Measurements from ENCODE around the gene CACNA1C. TPM values are rescaled to one million over a fixed set of nuclear protein-coding genes. Genes with fewer than 3 reads are reported as not detected.
A peak's percentile ranks its signal among the peaks of the same experiment; 100 is the strongest.

The CACNA1C gene
- total RNA-seq, 1 donor from 2014 or later: 20.0 TPM

GRCh38 chr12:2393016-2393415, 340.2 kb downstream of the CACNA1C start:
- FAIRE-seq: no peak
- no peak for DNase-seq (ENCODE audit: low spot score in 2 of 2)

- FAIRE-seq: no peak
- DNase-seq (ENCODE audit: low spot score in 2 of 2): no peak
Measured at GRCh38 chr12:2393996-2394395, 341.2 kb downstream of the CACNA1C start.

GRCh38 chr12:2395354-2395977, 342.7 kb downstream of the CACNA1C start:
- no peak for FAIRE-seq

GRCh38 chr12:2396448-2396871, 343.7 kb downstream of the CACNA1C start:
- DNase-seq (ENCODE audit: low spot score in 2 of 2) (no peak), FAIRE-seq (no peak)

More at GRCh38 chr12:2395354-2395977, 342.7 kb downstream of the CACNA1C start:
- peak in 1 of 2 donors; percentile 33 for DNase-seq (ENCODE audit: low spot score in 2 of 2)

- FAIRE-seq (no peak), DNase-seq (ENCODE audit: low spot score in 2 of 2) (no peak)
Measured at GRCh38 chr12:2397356-2398045, 344.7 kb downstream of the CACNA1C start.

GRCh38 chr12:2401040-2401439, 348.3 kb downstream of the CACNA1C start:
- FAIRE-seq: no peak
- no peak for DNase-seq (ENCODE audit: low spot score in 2 of 2)

GRCh38 chr12:2402073-2402579, 349.3 kb downstream of the CACNA1C start:
- FAIRE-seq: no peak
- DNase-seq (ENCODE audit: low spot score in 2 of 2): no peak

GRCh38 chr12:2403221-2403976, 350.6 kb downstream of the CACNA1C start:
- FAIRE-seq: no peak
- DNase-seq (ENCODE audit: low spot score in 2 of 2): no peak

GRCh38 chr12:2405039-2405438, 352.3 kb downstream of the CACNA1C start:
- FAIRE-seq: no peak
- no peak for DNase-seq (ENCODE audit: low spot score in 2 of 2)

- DNase-seq (ENCODE audit: low spot score in 2 of 2) (no peak), FAIRE-seq (no peak)
Measured at GRCh38 chr12:2406903-2407302, 354.1 kb downstream of the CACNA1C start.

GRCh38 chr12:2408262-2408661, 355.5 kb downstream of the CACNA1C start:
- FAIRE-seq (no peak), DNase-seq (ENCODE audit: low spot score in 2 of 2) (no peak)

GRCh38 chr12:2409656-2410265, 357.0 kb downstream of the CACNA1C start:
- DNase-seq (ENCODE audit: low spot score in 2 of 2) (no peak), FAIRE-seq (no peak)

GRCh38 chr12:2410496-2410895, 357.7 kb downstream of the CACNA1C start:
- DNase-seq (ENCODE audit: low spot score in 2 of 2) (no peak), FAIRE-seq (no peak)

GRCh38 chr12:2411011-2411410, 358.2 kb downstream of the CACNA1C start:
- FAIRE-seq (no peak), DNase-seq (ENCODE audit: low spot score in 2 of 2) (no peak)

GRCh38 chr12:2411616-2412304, 359.0 kb downstream of the CACNA1C start:
- FAIRE-seq (no peak), DNase-seq (ENCODE audit: low spot score in 2 of 2) (no peak)

GRCh38 chr12:2412305-2412643, 359.5 kb downstream of the CACNA1C start:
- DNase-seq (ENCODE audit: low spot score in 2 of 2) (no peak), FAIRE-seq (no peak)

GRCh38 chr12:2413301-2413700, 360.5 kb downstream of the CACNA1C start:
- FAIRE-seq: no peak
- no peak for DNase-seq (ENCODE audit: low spot score in 2 of 2)

GRCh38 chr12:2413999-2414792, 361.4 kb downstream of the CACNA1C start:
- FAIRE-seq: no peak

GRCh38 chr12:2414810-2415567, 362.2 kb downstream of the CACNA1C start:
- FAIRE-seq: no peak

More at GRCh38 chr12:2413999-2414792, 361.4 kb downstream of the CACNA1C start:
- DNase-seq (ENCODE audit: low spot score in 2 of 2): no peak

More at GRCh38 chr12:2414810-2415567, 362.2 kb downstream of the CACNA1C start:
- DNase-seq (ENCODE audit: low spot score in 2 of 2): no peak
